Stimulated activated CD8-positive, alpha-beta memory T cell treated with anti-CD3 and anti-CD28 coated beads, Interleukin-12 subunit alpha, Interleukin-12 subunit beta, amount 100 ng/mL, for 1 hour (primary cell): ENCODE measurements around the gene ZNF747.

Experiments used
- DNase-seq: peaks from one replicate; pipeline ENCODE4 v3.0.0-alpha.2; 2020; ENCODE audit warnings: low read depth

The ZNF747 gene

GRCh38 chr16:30534368-30535105, at the start of gene ZNF747:
Gene ZNF747 (minus strand): TSS chr16:30534858. CDS start chr16:30534679, 179 bp downstream.
- peak; percentile 87 for DNase-seq

GRCh38 chr16:30582611-30583340, 48.1 kb upstream of the ZNF747 start:
- no peak for DNase-seq

GRCh38 chr16:30581457-30581856, 46.8 kb upstream of the ZNF747 start:
- DNase-seq = no peak

GRCh38 chr16:30574678-30575077, 40.0 kb upstream of the ZNF747 start:
- no peak for DNase-seq

GRCh38 chr16:30571445-30572322, 37.0 kb upstream of the ZNF747 start, which contains the start of gene ZNF688:
Gene ZNF688 (minus strand): TSS chr16:30571714. CDS start chr16:30571629, 85 bp downstream.
- DNase-seq = peak; percentile 93

DNA sequence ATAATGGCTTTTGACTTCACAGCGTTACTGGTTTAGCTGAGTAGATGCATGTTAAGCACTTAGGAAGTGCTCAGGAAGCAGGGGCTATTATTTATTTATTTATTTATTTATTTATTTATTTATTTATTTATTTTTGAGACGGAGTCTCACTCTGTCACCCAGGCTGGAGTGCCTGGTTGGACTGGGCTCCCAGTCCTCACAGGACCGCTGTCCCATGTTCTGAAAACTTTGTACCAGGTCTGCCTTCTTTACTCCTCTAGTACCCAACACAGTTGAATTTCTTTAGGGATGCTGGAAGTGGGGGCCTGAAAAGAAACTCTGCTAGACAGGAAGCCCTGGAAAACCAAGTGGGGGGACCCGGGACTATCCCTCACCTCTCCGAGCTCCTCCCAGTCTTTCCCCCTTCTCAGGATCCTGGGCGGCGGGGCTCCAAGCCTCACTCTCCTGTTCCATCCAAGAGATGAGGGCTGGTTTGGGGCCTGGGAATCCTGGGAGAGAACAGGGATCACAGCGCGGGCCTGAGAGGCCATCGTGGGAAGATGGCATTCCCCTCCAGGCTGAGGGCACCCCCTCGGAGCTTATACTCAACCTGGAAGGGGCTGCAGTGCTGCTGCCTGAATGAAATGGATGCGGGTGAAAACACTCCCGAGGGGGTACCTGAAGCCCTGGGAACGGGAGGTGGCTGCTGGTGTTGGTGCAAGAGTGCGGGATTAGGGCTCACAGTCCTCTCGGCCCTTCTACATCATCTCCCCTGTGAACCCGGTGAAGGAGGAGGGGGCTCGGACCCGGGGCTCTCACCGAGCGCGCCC, 36.2 kb upstream of the ZNF747 start:
- no peak for DNase-seq

GRCh38 chr16:30569746-30570635, 35.3 kb upstream of the ZNF747 start:
- no peak for DNase-seq

GRCh38 chr16:30569281-30569680, 34.6 kb upstream of the ZNF747 start:
- DNase-seq = no peak

DNA sequence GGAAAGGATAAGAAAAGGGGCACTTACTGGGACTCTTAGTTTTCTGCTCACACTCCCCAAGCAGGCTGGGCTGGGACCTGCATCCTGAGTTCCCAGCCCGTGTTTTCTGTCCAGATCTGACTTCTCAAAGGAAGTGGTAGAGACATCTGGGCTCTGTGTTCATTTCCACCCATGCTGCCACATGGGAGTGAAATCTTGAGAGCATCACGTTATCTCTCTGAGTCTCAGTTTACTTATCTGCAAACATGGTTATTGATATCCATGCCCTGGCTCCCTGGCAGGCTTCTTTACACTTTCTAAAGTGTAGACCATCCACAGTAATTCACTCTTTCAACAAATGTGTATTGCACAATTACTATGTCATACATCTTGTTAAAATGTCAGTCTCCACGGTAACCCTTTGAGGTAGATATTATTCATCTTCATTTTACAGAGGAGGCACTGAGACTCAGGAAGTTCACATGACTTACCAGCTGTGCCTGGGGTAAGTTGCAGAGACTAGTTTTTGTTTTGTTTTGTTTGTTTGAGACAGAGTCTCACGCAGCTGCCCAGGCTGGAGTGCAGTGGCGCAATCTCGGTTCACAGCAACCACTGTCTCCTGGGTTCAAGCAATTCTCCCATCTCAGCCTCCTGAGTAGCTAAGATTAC, 33.5 kb upstream of the ZNF747 start:
- DNase-seq = no peak

- no peak for DNase-seq
Measured at GRCh38 chr16:30567160-30567990, 32.7 kb upstream of the ZNF747 start.

DNA sequence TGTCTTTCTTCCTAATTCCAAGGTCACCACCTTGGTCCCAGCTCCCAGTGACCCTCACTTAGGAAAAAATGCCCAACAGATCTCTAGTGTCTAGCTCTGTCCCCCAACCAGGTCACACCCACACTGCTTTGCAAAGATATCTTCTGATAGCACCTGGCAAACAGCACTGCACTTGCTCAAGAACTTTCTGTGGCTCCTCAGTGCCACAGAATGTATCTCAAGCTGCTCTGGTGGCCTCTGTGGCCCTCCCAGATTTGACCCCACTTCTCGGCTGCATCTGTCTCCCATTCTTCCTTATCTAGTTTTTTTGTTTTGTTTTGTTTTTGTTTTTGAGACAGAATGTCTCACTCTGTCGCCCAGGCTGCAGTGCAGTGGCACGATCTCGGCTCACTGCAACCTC, 31.9 kb upstream of the ZNF747 start:
- no peak for DNase-seq

- no peak for DNase-seq
Measured at GRCh38 chr16:30565984-30566383, 31.3 kb upstream of the ZNF747 start.

GRCh38 chr16:30565526-30565925, 30.9 kb upstream of the ZNF747 start:
- no peak for DNase-seq

GRCh38 chr16:30562021-30562420, 27.4 kb upstream of the ZNF747 start:
- DNase-seq = no peak

DNA sequence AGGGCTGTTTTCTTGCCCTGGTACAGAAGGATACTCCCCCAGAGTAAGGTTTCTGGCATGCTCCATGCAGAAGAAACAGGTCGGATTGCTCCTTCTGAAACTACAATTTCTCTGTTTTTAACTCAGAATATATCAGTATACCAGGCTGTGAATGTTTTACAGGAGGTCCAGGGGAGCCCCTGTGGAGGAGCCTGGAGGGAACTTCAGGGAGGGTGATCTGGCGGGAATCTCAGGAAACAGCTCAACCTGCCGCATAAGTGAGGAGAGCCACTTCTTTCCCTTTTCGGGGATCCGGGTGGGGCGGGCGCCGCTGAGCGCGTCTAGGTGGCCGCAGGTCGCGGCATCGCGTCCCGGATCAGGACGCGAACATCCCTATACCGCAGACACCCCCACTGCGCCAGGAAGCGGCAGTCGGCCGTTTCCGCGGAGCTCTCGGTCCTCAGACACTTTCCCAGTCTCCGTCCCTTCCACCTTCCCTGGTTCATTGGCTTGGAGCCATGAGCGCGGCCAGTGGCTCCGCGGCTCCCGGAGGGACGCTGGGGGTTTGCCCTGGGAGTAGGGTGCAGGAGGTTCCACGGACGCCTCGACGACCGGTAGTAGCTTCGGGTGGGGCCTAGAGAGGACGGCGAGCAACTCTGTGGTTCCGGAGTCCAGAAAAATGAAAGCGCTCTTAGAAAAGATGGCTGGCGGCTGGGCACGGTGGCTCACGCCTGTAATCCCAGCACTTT, 26.6 kb upstream of the ZNF747 start:
- DNase-seq = no peak

DNA sequence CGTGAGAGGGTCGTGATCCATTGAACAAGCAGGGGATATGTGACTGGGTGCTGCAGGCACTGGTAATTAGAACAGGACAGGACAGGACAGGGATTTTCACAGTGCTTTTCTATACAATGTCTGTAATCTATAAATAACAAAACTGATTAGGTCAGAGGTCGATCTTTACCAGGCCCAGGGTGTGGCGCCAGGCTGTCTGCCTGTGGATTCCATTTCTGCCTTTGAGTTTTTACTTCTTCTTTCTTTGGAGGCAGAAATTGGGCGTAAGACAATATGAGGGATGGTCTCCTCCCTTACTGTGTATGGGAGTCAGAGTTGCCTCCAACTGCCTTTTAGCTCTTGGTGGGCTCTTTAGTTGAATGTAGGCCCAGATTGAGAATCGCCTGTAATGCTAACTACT, 25.0 kb upstream of the ZNF747 start:
- no peak for DNase-seq

- no peak for DNase-seq
Measured at GRCh38 chr16:30558789-30559377, 24.2 kb upstream of the ZNF747 start.
